Mesothelial cell of epicardium (in vitro differentiated cells): ENCODE data around the gene GAGE12D. TPM values are rescaled to one million over a fixed set of nuclear protein-coding genes. Genes with fewer than 3 reads are reported as not detected.

Experiments
- total RNA-seq: library from RNA; stranded (reverse); gene quantifications from 3 replicates; pipeline ENCODE4 v1.2.1, GENCODE V29; 2021

GAGE12D gene
- total RNA-seq, 1 donor from 2014 or later: not detected

Other genes starting within 250 kb of the GAGE12D start
- gene GAGE10, start 238.1 kb upstream of the GAGE12D start, total RNA-seq: not detected in 3 replicates
- gene GAGE12J, start 219.7 kb upstream of the GAGE12D start, total RNA-seq: not detected in 3 replicates
- gene GAGE13, start 210.2 kb upstream of the GAGE12D start, total RNA-seq: not detected in 3 replicates
- gene GAGE12C, start 9.6 kb upstream of the GAGE12D start, total RNA-seq: not detected in 3 replicates
- gene GAGE12E, start 9.6 kb downstream of the GAGE12D start, total RNA-seq: not detected in 3 replicates
- gene GAGE12F, start 19.1 kb downstream of the GAGE12D start, total RNA-seq: not detected in 3 replicates
- not detected in 3 replicates for gene GAGE12G, start 28.7 kb downstream of the GAGE12D start, total RNA-seq
- not detected in 3 replicates for gene GAGE12H, start 38.2 kb downstream of the GAGE12D start, total RNA-seq
- not detected in 3 replicates for gene GAGE2A, start 47.8 kb downstream of the GAGE12D start, total RNA-seq
- gene GAGE1, start 57.3 kb downstream of the GAGE12D start, total RNA-seq: not detected in 3 replicates
- not detected in 3 replicates for gene PAGE1, start 154.3 kb downstream of the GAGE12D start, total RNA-seq